Esophagus squamous epithelium (tissue), 4 donors: ENCODE results near the gene MED13L.

ENCODE experiments used
- POLR2A ChIP-seq, 4 donors: fragments of 450-650 bp; IDR thresholded peaks; one replicate each; pipeline ENCODE4 v1.6.1; 2017; ENCODE audit warnings: antibody characterized with exemption in 4 of 4, mild to moderate bottlenecking in 4 of 4, moderate library complexity in 3 of 4
- TF ChIP-seq, protein P1 (sequence below), 6 experiments: fragments of 450-650 bp in 4 of 6; fragments of 200-600 bp in 2 of 6; sonication (generic) in 2 of 6; IDR thresholded peaks; one replicate each; pipeline ENCODE4 v1.5.1; 2016 to 2019; ENCODE audit warnings: antibody characterized with exemption in 6 of 6, mild to moderate bottlenecking in 4 of 6, moderate library complexity in 4 of 6

DNA sequence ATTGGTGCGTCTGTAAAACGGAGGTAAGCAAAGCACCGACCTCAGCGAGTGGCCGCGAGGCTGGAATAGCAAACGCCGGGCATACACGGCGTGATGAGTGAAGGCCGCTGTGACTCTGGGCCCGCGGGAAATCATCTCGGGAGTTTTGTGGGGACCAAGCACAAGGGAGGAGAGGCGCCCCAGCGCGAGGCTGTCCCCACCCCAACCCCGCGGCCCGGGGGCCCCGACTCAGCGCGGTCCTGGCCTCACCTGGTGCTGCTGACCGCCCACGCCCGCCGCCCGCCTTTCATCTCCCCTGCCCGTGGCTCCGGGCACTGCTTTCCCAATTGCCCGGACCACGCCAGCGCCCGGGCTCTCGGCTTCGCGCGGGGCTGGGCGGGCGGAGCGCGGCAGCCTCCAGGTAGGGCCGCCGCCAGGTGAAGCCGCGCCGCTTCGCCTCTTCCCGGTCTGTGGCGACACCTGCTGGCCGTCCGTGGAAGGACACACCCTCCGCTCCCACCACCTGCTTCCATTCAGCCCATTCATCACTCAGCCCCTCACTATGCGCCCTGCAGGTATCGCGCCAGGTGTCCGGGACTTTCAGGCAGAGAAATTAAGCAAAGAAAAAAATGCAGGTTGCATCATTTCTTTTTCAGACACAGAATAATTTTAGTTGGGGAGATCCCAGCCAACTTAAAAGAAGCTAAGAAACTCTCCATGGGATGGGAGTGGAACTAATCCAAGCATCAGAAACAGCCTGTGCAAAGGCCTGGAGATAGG is 360.4 kb downstream of the MED13L start:
- no peak for TF ChIP-seq POLR2A (IDR thresholded peaks at IDR 0.05)
- TF ChIP-seq, protein P1, sequence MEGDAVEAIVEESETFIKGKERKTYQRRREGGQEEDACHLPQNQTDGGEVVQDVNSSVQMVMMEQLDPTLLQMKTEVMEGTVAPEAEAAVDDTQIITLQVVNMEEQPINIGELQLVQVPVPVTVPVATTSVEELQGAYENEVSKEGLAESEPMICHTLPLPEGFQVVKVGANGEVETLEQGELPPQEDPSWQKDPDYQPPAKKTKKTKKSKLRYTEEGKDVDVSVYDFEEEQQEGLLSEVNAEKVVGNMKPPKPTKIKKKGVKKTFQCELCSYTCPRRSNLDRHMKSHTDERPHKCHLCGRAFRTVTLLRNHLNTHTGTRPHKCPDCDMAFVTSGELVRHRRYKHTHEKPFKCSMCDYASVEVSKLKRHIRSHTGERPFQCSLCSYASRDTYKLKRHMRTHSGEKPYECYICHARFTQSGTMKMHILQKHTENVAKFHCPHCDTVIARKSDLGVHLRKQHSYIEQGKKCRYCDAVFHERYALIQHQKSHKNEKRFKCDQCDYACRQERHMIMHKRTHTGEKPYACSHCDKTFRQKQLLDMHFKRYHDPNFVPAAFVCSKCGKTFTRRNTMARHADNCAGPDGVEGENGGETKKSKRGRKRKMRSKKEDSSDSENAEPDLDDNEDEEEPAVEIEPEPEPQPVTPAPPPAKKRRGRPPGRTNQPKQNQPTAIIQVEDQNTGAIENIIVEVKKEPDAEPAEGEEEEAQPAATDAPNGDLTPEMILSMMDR (IDR thresholded peaks at IDR 0.05), result peak; percentile 88 to 98 (median 96)
